Psoas muscle (tissue), 8 donors: ENCODE measurements around the gene DAB2IP. TPM values are rescaled to one million over a fixed set of nuclear protein-coding genes. Genes with fewer than 3 reads are reported as not detected.

Experiments used
- ATAC-seq, 4 donors: fragments of 200-7000 bp; cut with Tn5 transposase; one replicate each; pipeline ENCODE4 v1.9.1; 2020; ENCODE audit warnings: moderate library complexity in 3 of 4, mild to moderate bottlenecking in 2 of 4
- DNase-seq, 2 donors: peaks; one replicate each; pipeline ENCODE4 v3.0.0-alpha.2; 2020
- H3K27ac ChIP-seq: fragments of 200-600 bp; one replicate; pipeline ENCODE4 v1.8.0; 2022
- H3K27me3 ChIP-seq, 3 donors: fragments of 200-600 bp in 1 of 3; one replicate each; pipeline versions ENCODE4 v1.6.1 to v1.8.0; 2013 to 2022; ENCODE audit warnings: low read length in 2 of 3, mild to moderate bottlenecking in 2 of 3, moderate library complexity in 1 of 3; ENCODE audit not compliant: insufficient read depth in 3 of 3
- H3K36me3 ChIP-seq, 2 donors: fragments of 200-600 bp in 1 of 2; one replicate each; pipeline versions ENCODE4 v1.6.1 to v1.8.0; 2013 to 2022; ENCODE audit warnings: low read depth in 1 of 2, mild to moderate bottlenecking in 1 of 2, moderate library complexity in 1 of 2; ENCODE audit not compliant: insufficient read depth in 1 of 2
- H3K4me1 ChIP-seq: fragments of 200-600 bp; one replicate; pipeline ENCODE4 v1.8.0; 2022
- H3K4me3 ChIP-seq: fragments of 200-600 bp; one replicate; pipeline ENCODE4 v1.8.0; 2022; ENCODE audit warnings: mild to moderate bottlenecking
- H3K9me3 ChIP-seq: fragments of 200-600 bp; one replicate; pipeline ENCODE4 v1.8.0; 2022
- CTCF ChIP-seq: fragments of 200-600 bp; IDR thresholded peaks from one replicate; pipeline ENCODE4 v1.8.0; 2022; ENCODE audit warnings: antibody characterized with exemption
- WGBS, 3 donors: extraction: QIAGEN DNeasy Blood & Tissue Kit; methylation state at CpG; one replicate each; pipeline versions ENCODE4 v1.1.6 to v1.1.7; 2013; 5-methylcytosine and 5-hydroxymethylcytosine counted together
- intact Hi-C, 2 donors: fragments of 100-400 bp; cut with DNase I; formaldehyde crosslinking; loops; one replicate each; pipeline versions ENCODE4 v1.11.0 to v1.14.2; 2022
- polyA plus RNA-seq, 3 donors: library from polyadenylated mRNA; stranded (reverse); fragments of 200-250 nt; gene quantifications; one replicate each; pipeline ENCODE4 v1.2.3, GENCODE V29; 2013
- total RNA-seq, 4 donors: library from RNA; stranded (reverse); fragmentation: NEBNext Ultra II Directional in 2 of 4; extraction: Animal tissue kit (Norgen Biotek cat#: 25700) in 2 of 4; gene quantifications; one replicate each; pipeline versions ENCODE4 v1.2.1 to v1.2.4, GENCODE V29; 2021 to 2023
- donor health status: healthy with polysubstance abuse.
- donor health status: DM: no; HTN: no; CAD: no; lungs with moderate emphysema.
- donor health status: Bipolar disorder and iron deficiency.
- donor health status: healthy.
- donor health status: DM: yes; HTN: yes; CAD: no.
- donor health status: DM: no; HTN: no; CAD: no.
- donor health status: DM: no; HTN: no; CAD: no.
- donor health status: DM: yes; HTN: yes; CAD: no.

The DAB2IP gene
- total and polyA plus RNA-seq, 7 donors: 14.1 to 66.2 (median 33.4) TPM

GRCh38 chr9:121760571-121760970, 109.1 kb downstream of the DAB2IP start:
- H3K4me3 ChIP-seq: no peak overlapping the region
- DNase-seq (no peak), ATAC-seq (no peak)
- intact Hi-C loops: no loop called here
- H3K9me3 ChIP-seq: no peaks in the 10 kb centered on the region
- no peaks in the 10 kb centered on the region for H3K27me3 ChIP-seq
- peaks cover 32% of the 10 kb centered on the region for H3K4me1 ChIP-seq
- WGBS, 3 donors: 85 to 96% (median 89%) methylated on average over 10 of the region's 10 CpGs
- H3K36me3 ChIP-seq: peaks cover 2 to 83% of the 10 kb centered on the region in 2 donors
- no peak overlapping the region for H3K27ac ChIP-seq
- TF ChIP-seq CTCF: no peak

GRCh38 chr9:121763131-121763530, 111.7 kb downstream of the DAB2IP start:
- H3K27me3 ChIP-seq: no peaks in the 10 kb centered on the region
- H3K4me1 ChIP-seq: peaks cover 13% of the 10 kb centered on the region
- peaks cover 2 to 91% of the 10 kb centered on the region in 2 donors for H3K36me3 ChIP-seq
- DNase-seq: no peak
- no peak overlapping the region for H3K27ac ChIP-seq
- TF ChIP-seq CTCF: no peak
- intact Hi-C loops: no loop called here
- ATAC-seq: no peak
- WGBS, 3 donors: 88 to 97% (median 94%) methylated on average over 6 of the region's 6 CpGs
- H3K9me3 ChIP-seq: no peaks in the 10 kb centered on the region
- no peak overlapping the region for H3K4me3 ChIP-seq

- no peak overlapping the region for H3K27ac ChIP-seq
- no peak for ATAC-seq
- TF ChIP-seq CTCF: no peak
- intact Hi-C loops: loop anchor here in 1 of 2 donors (2.0 kb wide), 1 partner anchor 15 kb away; no protein-coding TSS in a partner anchor
- H3K27me3 ChIP-seq: no peaks in the 10 kb centered on the region
- peaks cover 2 to 91% of the 10 kb centered on the region in 2 donors for H3K36me3 ChIP-seq
- no peaks in the 10 kb centered on the region for H3K9me3 ChIP-seq
- H3K4me1 ChIP-seq: peaks cover 13% of the 10 kb centered on the region
- no peak overlapping the region for H3K4me3 ChIP-seq
- 92 to 96% (median 94%) methylated on average over 21 of the region's 21 CpGs for WGBS, 3 donors
- DNase-seq: peak in 1 of 2 donors; percentile 39
These were observed 112.3 kb downstream of the DAB2IP start for GRCh38 chr9:121763561-121764370.

- Histone ChIP-seq H3K27me3 (no peaks in the 10 kb centered on the region), H3K27ac (no peak overlapping the region), H3K36me3 (peaks cover 0 to 91% of the 10 kb centered on the region in 2 donors), H3K4me3 (no peak overlapping the region), H3K9me3 (no peaks in the 10 kb centered on the region), H3K4me1 (peaks cover 13% of the 10 kb centered on the region)
- WGBS, 3 donors: 87 to 90% (median 90%) methylated on average over 9 of the region's 9 CpGs
- TF ChIP-seq CTCF: no peak
- no peak for DNase-seq
- intact Hi-C loops: loop anchor here in 1 of 2 donors (2.0 kb wide), 1 partner anchor 16 kb away; no protein-coding TSS in a partner anchor
- ATAC-seq: no peak
These were observed 112.9 kb downstream of the DAB2IP start for GRCh38 chr9:121764371-121764730.
